ENCODE measurements around the gene BRWD1. TPM values are rescaled to one million over a fixed set of nuclear protein-coding genes. Genes with fewer than 3 reads are reported as not detected.

Gene BRWD1
- polyA plus RNA-seq, 3 donors, result 12.1 to 16.8 (median 12.7) TPM

DNA sequence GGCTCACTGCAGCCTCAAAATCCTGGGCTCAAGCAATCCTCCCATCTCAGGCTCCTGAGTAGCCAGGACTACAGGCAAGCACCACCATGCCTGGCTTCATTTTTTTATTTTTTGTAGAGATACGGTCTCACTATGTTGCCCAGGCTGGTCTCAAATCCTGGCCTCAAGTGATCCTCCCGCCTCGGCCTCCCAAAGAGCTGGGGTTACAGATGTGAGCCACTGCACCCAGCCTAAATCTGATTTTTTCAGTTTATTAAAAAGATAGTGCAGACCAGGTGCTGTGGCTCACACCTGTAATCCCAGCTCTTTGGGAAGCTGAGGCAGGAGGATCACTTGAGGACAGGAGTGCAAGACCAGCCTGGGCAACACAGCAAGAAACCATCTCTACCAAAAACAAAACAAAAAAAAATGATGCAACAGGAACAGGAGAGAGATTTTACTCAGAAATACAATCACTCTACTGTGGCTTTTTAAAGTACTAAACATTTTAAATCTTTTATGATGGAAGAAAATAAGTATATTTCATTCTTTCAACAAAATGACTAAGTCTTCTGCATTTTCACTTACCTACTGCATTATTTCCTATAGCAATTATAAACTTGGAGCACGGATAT, 132.1 kb downstream of the BRWD1 start:
- H3K4me3 ChIP-seq (replicated peaks in 1 of 3; ENCODE audit: low read depth in 2 of 3, low read length in 3 of 3), result no peak overlapping the region
- WGBS (ENCODE audit: insufficient coverage), result 96% methylated on average over 3 of the region's 4 CpGs
- H3K79me2 ChIP-seq (ENCODE audit: insufficient read depth, low read length), result peaks cover 27% of the 10 kb centered on the region
- DNase-seq, result no peak
- TF ChIP-seq, protein P1, sequence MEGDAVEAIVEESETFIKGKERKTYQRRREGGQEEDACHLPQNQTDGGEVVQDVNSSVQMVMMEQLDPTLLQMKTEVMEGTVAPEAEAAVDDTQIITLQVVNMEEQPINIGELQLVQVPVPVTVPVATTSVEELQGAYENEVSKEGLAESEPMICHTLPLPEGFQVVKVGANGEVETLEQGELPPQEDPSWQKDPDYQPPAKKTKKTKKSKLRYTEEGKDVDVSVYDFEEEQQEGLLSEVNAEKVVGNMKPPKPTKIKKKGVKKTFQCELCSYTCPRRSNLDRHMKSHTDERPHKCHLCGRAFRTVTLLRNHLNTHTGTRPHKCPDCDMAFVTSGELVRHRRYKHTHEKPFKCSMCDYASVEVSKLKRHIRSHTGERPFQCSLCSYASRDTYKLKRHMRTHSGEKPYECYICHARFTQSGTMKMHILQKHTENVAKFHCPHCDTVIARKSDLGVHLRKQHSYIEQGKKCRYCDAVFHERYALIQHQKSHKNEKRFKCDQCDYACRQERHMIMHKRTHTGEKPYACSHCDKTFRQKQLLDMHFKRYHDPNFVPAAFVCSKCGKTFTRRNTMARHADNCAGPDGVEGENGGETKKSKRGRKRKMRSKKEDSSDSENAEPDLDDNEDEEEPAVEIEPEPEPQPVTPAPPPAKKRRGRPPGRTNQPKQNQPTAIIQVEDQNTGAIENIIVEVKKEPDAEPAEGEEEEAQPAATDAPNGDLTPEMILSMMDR (IDR thresholded peaks at IDR 0.05), result no peak
- no peaks in the 10 kb centered on the region for H3K9me3 Mint-ChIP-seq
- no peak overlapping the region for H3K4me2 ChIP-seq (replicated peaks; ENCODE audit: extremely low read depth, low read length, poor library complexity, severe bottlenecking)
- no peak overlapping the region for H3K9ac ChIP-seq (ENCODE audit: insufficient read depth, low read length, poor library complexity, severe bottlenecking)
- no peak overlapping the region for H3K27ac Mint-ChIP-seq
- no peaks in the 10 kb centered on the region for H4K20me1 ChIP-seq (ENCODE audit: insufficient read depth, low read length)
- peaks cover 26 to 29% of the 10 kb centered on the region in 2 donors for H3K36me3 Mint-ChIP-seq
- intact Hi-C loops (cut with micrococcal nuclease), result no loop called here
- no peaks in the 10 kb centered on the region for H3K27me3 ChIP-seq (ENCODE audit: control insufficient read depth in 2 of 2, insufficient read depth in 2 of 2, low read length in 2 of 2)
- H3K4me3 Mint-ChIP-seq, result peak overlapping the region in 1 of 2 donors; percentile 97
- H3K36me3 ChIP-seq (replicated peaks in 1 of 2; ENCODE audit: control insufficient read depth in 1 of 2, insufficient read depth in 2 of 2, low read length in 2 of 2), result peaks cover 7 to 26% of the 10 kb centered on the region in 2 donors
- H3K4me1 Mint-ChIP-seq, result peaks cover 28% of the 10 kb centered on the region
- H3K9me3 ChIP-seq (replicated peaks in 1 of 2; ENCODE audit: control insufficient read depth in 1 of 2, insufficient read depth in 1 of 2, low read length in 2 of 2), result no peaks in the 10 kb centered on the region
- no peak overlapping the region for H2AFZ ChIP-seq (ENCODE audit: insufficient read depth, low read depth, low read length, poor library complexity, severe bottlenecking)
- peaks cover 0 to 1% (median 0%) of the 10 kb centered on the region in 3 donors for H3K27me3 Mint-ChIP-seq (ENCODE audit: low read depth in 3 of 3)
- H3K27ac ChIP-seq (ENCODE audit: low read depth in 1 of 2, low read length in 2 of 2), result no peak overlapping the region
- H3K4me1 ChIP-seq (ENCODE audit: control insufficient read depth in 1 of 2, insufficient read depth in 2 of 2, low read length in 2 of 2), result peaks cover 10 to 22% of the 10 kb centered on the region in 2 donors

GRCh38 chr21:39180429-39181019, 132.9 kb downstream of the BRWD1 start:
- Histone ChIP-seq H3K4me2 (replicated peaks; ENCODE audit: extremely low read depth, low read length, poor library complexity, severe bottlenecking) (no peak overlapping the region), H3K27me3 (ENCODE audit: control insufficient read depth in 2 of 2, insufficient read depth in 2 of 2, low read length in 2 of 2) (no peaks in the 10 kb centered on the region), H3K36me3 (replicated peaks in 1 of 2; ENCODE audit: control insufficient read depth in 1 of 2, insufficient read depth in 2 of 2, low read length in 2 of 2) (peaks cover 12 to 31% of the 10 kb centered on the region in 2 donors), H3K9me3 (replicated peaks in 1 of 2; ENCODE audit: control insufficient read depth in 1 of 2, insufficient read depth in 1 of 2, low read length in 2 of 2) (no peaks in the 10 kb centered on the region), H3K4me3 (replicated peaks in 1 of 3; ENCODE audit: low read depth in 2 of 3, low read length in 3 of 3) (no peak overlapping the region), H3K79me2 (ENCODE audit: insufficient read depth, low read length) (peaks cover 27% of the 10 kb centered on the region), H3K9ac (ENCODE audit: insufficient read depth, low read length, poor library complexity, severe bottlenecking) (no peak overlapping the region), H4K20me1 (ENCODE audit: insufficient read depth, low read length) (no peaks in the 10 kb centered on the region), H3K27ac (ENCODE audit: low read depth in 1 of 2, low read length in 2 of 2) (no peak overlapping the region), H2AFZ (ENCODE audit: insufficient read depth, low read depth, low read length, poor library complexity, severe bottlenecking) (no peak overlapping the region), H3K4me1 (ENCODE audit: control insufficient read depth in 1 of 2, insufficient read depth in 2 of 2, low read length in 2 of 2) (peaks cover 10 to 22% of the 10 kb centered on the region in 2 donors)
- no CpG with 5 or more reads among the region's 2 CpGs for WGBS (ENCODE audit: insufficient coverage)
- no peak overlapping the region for H3K27ac Mint-ChIP-seq
- peaks cover 0 to 1% (median 0%) of the 10 kb centered on the region in 3 donors for H3K27me3 Mint-ChIP-seq (ENCODE audit: low read depth in 3 of 3)
- H3K4me3 Mint-ChIP-seq, result no peak overlapping the region
- TF ChIP-seq, protein P1 (IDR thresholded peaks at IDR 0.05), result no peak
- peaks cover 33 to 37% of the 10 kb centered on the region in 2 donors for H3K36me3 Mint-ChIP-seq
- DNase-seq, result no peak
- H3K4me1 Mint-ChIP-seq, result peaks cover 27% of the 10 kb centered on the region
- no peaks in the 10 kb centered on the region for H3K9me3 Mint-ChIP-seq
- intact Hi-C loops (cut with micrococcal nuclease), result no loop called here

Measured in CD14-positive monocyte (primary cell).